Testis (tissue), 3 donors: ENCODE results near the gene LIX1L. TPM values are rescaled to one million over a fixed set of nuclear protein-coding genes. Genes with fewer than 3 reads are reported as not detected.
A peak's percentile ranks its signal among the peaks of the same experiment; 100 is the strongest.

ENCODE experiments used
- DNase-seq: peaks from one replicate; pipeline ENCODE4 v3.0.0-alpha.2; 2019
- H3K27ac ChIP-seq, 2 donors: fragments of 200-600 bp; sonication (generic); one replicate each; pipeline ENCODE4 v1.5.1; 2019
- H3K27me3 ChIP-seq: fragments of 200-600 bp; sonication (generic); one replicate; pipeline ENCODE4 v1.5.1; 2019
- H3K36me3 ChIP-seq: fragments of 200-600 bp; sonication (generic); one replicate; pipeline ENCODE4 v1.5.1; 2017; ENCODE audit warnings: low read depth; ENCODE audit errors: missing control alignments
- H3K4me1 ChIP-seq: fragments of 200-600 bp; sonication (generic); one replicate; pipeline ENCODE4 v1.5.1; 2019
- H3K4me3 ChIP-seq, 2 donors: fragments of 200-600 bp; sonication (generic); one replicate each; pipeline ENCODE4 v1.5.1; 2017 to 2019
- H3K9me3 ChIP-seq: fragments of 200-600 bp; sonication (generic); one replicate; pipeline ENCODE4 v1.5.1; 2017
- POLR2A ChIP-seq: fragments of 450-650 bp; IDR thresholded peaks from one replicate; pipeline ENCODE4 v1.6.1; 2017; ENCODE audit warnings: antibody characterized with exemption, mild to moderate bottlenecking, moderate library complexity
- WGBS, 2 donors: methylation state at CpG; one replicate each; pipeline ENCODE4 v1.1.5; 2018; 5-methylcytosine and 5-hydroxymethylcytosine counted together
- intact Hi-C: fragments of 100-400 bp; cut with DNase I; formaldehyde crosslinking; loops from one replicate; pipeline ENCODE4 v1.15.1; 2023; ENCODE audit warnings: low total_unique reads
- polyA plus RNA-seq: library from polyadenylated mRNA; stranded (reverse); fragments of 350-450 nt; fragmentation: Illumina TruSeq; extraction: RNeasy Lipid Tissue Mini Kit (QIAGEN cat#74804); gene quantifications from one replicate; pipeline ENCODE4 v1.2.3, GENCODE V29; 2014; ENCODE audit warnings: low read depth, low replicate concordance; ENCODE audit not compliant: insufficient read depth
- total RNA-seq, 2 donors: library from RNA; depleted of rRNA; stranded (reverse); fragments of >200 nt; gene quantifications; one replicate each; pipeline ENCODE4 v1.2.3, GENCODE V29; 2016
- TF ChIP-seq, protein P1 (sequence below), 3 experiments: fragments of 450-650 bp in 2 of 3; fragments of 200-600 bp in 1 of 3; sonication (generic) in 1 of 3; IDR thresholded peaks; one replicate each; pipeline ENCODE4 v1.5.1; 2016 to 2019; ENCODE audit warnings: antibody characterized with exemption in 3 of 3, mild to moderate bottlenecking in 2 of 3, moderate library complexity in 1 of 3

Gene LIX1L
- total and polyA plus RNA-seq, 3 donors from 2014 or later = 15.8 to 20.6 (median 16.6) TPM

DNA sequence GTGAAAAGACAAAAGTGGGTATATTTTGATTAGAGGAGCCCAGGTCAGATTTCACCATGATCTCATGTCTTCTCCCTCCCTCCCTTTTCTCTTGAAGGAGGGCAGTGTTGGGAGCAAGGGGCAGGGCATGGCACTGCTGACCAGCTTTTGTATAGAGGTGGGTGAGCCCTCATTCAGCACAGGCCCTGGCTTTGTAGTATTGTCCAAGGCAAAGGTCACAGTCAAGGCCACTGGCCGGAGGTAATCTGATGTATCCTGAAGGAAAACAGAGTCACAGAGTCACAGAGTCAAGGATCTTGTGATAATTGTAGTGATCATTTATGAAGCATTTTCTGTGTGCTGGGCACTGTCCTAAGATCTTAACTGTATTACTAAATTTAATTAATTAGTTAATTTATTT, 59.8 kb downstream of the LIX1L start:
- 54 to 65% methylated on average over 1 of the region's 1 CpG for WGBS, 2 donors
- H3K9me3 ChIP-seq = no peaks in the 10 kb centered on the region
- intact Hi-C loops = no loop called here
- H3K4me1 ChIP-seq = peaks cover 3% of the 10 kb centered on the region
- no peak overlapping the region for H3K27ac ChIP-seq
- no peak for TF ChIP-seq POLR2A
- no peak for DNase-seq
- no peak overlapping the region for H3K4me3 ChIP-seq
- no peaks in the 10 kb centered on the region for H3K27me3 ChIP-seq
- H3K36me3 ChIP-seq = no peaks in the 10 kb centered on the region

DNA sequence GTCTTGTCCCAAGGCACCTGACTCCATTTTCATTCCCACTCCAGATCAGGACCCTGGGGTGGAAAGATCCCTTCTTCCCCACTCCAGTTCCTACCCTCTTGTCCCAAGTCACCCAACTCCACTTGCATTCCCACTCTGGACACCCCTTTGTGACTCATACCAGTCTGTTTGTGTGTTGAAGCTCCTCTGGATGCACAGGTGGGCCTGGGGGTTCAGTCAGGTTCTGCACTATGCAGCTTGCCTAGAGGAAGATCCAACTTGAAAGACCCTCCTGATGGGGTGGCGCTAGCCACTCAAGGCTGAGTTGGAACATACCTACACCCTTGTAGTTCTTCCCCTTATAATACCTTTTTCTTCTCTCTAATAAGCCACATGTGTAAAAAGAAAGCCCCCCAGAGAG, 62.3 kb downstream of the LIX1L start:
- Histone ChIP-seq H3K4me3 (no peak overlapping the region), H3K27ac (no peak overlapping the region), H3K9me3 (no peaks in the 10 kb centered on the region), H3K36me3 (no peaks in the 10 kb centered on the region), H3K4me1 (peaks cover 24% of the 10 kb centered on the region), H3K27me3 (no peaks in the 10 kb centered on the region)
- TF ChIP-seq, protein P1, sequence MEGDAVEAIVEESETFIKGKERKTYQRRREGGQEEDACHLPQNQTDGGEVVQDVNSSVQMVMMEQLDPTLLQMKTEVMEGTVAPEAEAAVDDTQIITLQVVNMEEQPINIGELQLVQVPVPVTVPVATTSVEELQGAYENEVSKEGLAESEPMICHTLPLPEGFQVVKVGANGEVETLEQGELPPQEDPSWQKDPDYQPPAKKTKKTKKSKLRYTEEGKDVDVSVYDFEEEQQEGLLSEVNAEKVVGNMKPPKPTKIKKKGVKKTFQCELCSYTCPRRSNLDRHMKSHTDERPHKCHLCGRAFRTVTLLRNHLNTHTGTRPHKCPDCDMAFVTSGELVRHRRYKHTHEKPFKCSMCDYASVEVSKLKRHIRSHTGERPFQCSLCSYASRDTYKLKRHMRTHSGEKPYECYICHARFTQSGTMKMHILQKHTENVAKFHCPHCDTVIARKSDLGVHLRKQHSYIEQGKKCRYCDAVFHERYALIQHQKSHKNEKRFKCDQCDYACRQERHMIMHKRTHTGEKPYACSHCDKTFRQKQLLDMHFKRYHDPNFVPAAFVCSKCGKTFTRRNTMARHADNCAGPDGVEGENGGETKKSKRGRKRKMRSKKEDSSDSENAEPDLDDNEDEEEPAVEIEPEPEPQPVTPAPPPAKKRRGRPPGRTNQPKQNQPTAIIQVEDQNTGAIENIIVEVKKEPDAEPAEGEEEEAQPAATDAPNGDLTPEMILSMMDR (IDR thresholded peaks at IDR 0.05) = no peak
- no peak for TF ChIP-seq POLR2A
- 96 to 100% methylated on average over 1 of the region's 1 CpG for WGBS, 2 donors
- intact Hi-C loops = no loop called here
- DNase-seq = no peak

DNA sequence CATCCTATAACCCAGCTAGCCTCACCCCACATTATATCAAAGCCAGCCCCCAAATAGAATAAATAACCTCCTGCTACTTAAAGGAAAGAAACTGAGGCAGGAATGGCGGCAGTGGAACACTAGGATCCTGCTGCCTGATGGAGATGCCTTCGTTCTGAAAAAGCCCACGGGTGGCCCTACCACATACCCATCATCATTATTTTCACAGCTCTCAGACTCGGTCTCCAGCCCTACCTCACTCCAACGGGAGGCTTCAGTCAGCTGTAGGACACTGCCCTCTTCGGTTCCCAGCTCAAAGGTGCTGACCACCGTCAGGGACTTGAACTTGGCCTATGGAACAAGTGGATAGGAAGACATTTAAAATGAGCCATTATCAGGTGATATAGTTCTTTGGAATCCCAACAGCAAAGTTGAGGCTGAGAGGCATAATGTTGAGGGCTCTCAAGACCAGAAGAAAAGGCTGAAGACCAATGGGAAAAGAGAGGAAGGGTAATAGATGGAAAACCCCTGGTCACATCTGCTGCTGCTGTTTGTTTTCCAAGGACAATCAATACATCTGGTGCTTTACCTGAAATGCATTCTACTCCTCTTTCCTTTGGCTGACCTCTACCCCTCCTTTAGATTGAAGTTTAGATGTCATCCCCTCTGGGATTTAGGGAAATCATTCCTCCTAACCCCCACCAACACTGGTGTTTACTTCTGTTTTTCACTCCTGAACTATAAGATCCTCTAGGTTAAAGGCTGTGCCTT, 64.3 kb downstream of the LIX1L start:
- no peak overlapping the region for H3K4me3 ChIP-seq
- WGBS, 2 donors = 89% methylated on average over 7 of the region's 7 CpGs
- peak overlapping the region in 1 of 2 donors; percentile 80 for H3K27ac ChIP-seq
- DNase-seq = no peak
- H3K9me3 ChIP-seq = no peaks in the 10 kb centered on the region
- TF ChIP-seq POLR2A = no peak
- TF ChIP-seq, protein P1 (IDR thresholded peaks at IDR 0.05) = no peak
- H3K27me3 ChIP-seq = no peaks in the 10 kb centered on the region
- intact Hi-C loops = no loop called here
- H3K36me3 ChIP-seq = no peaks in the 10 kb centered on the region
- peaks cover 24% of the 10 kb centered on the region for H3K4me1 ChIP-seq

DNA sequence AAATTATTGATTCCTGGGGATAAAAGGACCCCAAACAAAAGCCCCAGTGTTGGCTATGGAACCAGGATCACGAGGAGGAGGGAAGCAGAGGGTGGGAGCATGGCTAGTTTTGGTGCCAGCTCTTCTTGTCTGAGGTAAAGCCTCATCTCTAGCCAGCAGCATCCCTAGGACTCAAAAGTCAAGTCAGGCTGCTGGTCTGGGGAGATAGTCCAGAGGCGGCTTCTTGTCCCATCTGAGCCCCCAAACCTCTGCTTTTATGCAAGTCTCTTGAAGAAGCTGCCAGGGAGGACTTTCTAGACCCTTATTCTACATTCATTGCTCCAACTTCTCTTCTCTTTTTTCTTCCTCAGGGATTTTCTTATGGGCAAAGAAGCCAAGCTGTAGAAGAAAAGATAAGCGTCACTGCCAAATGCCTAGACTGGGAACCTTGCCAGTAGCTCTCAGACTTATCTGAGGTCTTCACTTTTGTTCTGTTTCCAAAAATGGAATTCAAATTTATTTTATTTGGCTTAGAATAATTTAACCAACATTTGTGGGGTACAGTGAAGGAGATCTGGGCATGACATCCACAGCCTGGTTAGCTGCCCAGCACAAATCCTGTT, 65.2 kb downstream of the LIX1L start:
- Histone ChIP-seq H3K9me3 (no peaks in the 10 kb centered on the region), H3K36me3 (no peaks in the 10 kb centered on the region), H3K4me3 (no peak overlapping the region), H3K27ac (peak overlapping the region; percentile 80 to 88), H3K4me1 (peaks cover 24% of the 10 kb centered on the region), H3K27me3 (no peaks in the 10 kb centered on the region)
- peak; percentile 74 for DNase-seq
- no peak for TF ChIP-seq POLR2A
- TF ChIP-seq, protein P1 (IDR thresholded peaks at IDR 0.05) = no peak
- intact Hi-C loops = no loop called here
- WGBS, 2 donors = 43 to 55% methylated on average over 3 of the region's 3 CpGs

DNA sequence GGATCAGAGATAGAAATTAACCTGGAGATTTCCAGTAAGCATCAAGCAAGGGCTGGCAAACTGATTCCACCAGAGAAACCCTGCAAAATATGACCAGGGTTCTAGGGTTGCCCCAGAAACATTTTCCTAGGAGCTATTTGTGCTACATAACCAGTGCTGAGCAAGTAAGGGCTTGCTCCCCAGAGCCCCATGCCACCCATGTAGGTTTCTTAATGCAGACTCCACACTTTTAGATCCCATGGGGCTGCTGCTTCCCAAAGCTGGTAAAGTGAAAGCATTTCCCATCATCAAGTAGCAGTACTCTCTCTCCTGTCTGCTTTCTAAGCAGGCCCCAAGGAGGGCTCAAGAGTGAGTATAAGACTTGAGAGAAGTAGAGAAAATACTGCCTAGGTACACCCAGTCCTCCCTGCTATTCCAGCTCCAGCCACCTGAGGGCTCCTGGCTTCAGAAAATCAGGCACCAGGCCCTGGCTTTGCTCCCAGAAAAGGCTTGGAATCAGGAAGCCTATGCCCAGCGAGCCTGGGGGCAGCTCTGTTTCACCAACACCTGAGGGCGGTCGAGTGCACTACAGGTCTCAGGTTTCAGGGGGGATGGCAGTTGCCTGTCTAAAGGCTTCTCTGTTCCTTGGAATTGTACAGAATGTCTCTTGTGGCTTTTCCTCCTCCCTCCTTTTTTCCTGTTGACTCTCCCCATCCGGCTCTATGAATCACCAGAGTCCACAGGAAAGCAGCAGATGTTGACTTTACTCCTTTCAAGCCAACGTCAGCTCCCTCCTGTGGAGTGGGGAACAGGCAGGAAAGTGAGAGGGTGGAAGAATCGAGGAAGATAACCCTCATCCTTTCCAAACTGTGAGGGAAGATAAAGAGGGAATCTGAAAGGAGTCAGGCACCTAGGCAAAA, 66.0 kb downstream of the LIX1L start:
- TF ChIP-seq POLR2A = no peak
- TF ChIP-seq, protein P1 (IDR thresholded peaks at IDR 0.05) = peak; percentile 87 to 92 (median 89)
- intact Hi-C loops = no loop called here
- Histone ChIP-seq H3K27me3 (no peaks in the 10 kb centered on the region), H3K27ac (peak overlapping the region; percentile 80 to 88), H3K4me1 (peaks cover 24% of the 10 kb centered on the region), H3K36me3 (no peaks in the 10 kb centered on the region), H3K4me3 (no peak overlapping the region), H3K9me3 (no peaks in the 10 kb centered on the region)
- 11 to 13% methylated on average over 6 of the region's 6 CpGs for WGBS, 2 donors
- DNase-seq = peak; percentile 97
